ENCODE measurements around the gene ZBP1.

The ZBP1 gene, protein sequence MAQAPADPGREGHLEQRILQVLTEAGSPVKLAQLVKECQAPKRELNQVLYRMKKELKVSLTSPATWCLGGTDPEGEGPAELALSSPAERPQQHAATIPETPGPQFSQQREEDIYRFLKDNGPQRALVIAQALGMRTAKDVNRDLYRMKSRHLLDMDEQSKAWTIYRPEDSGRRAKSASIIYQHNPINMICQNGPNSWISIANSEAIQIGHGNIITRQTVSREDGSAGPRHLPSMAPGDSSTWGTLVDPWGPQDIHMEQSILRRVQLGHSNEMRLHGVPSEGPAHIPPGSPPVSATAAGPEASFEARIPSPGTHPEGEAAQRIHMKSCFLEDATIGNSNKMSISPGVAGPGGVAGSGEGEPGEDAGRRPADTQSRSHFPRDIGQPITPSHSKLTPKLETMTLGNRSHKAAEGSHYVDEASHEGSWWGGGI

DNA sequence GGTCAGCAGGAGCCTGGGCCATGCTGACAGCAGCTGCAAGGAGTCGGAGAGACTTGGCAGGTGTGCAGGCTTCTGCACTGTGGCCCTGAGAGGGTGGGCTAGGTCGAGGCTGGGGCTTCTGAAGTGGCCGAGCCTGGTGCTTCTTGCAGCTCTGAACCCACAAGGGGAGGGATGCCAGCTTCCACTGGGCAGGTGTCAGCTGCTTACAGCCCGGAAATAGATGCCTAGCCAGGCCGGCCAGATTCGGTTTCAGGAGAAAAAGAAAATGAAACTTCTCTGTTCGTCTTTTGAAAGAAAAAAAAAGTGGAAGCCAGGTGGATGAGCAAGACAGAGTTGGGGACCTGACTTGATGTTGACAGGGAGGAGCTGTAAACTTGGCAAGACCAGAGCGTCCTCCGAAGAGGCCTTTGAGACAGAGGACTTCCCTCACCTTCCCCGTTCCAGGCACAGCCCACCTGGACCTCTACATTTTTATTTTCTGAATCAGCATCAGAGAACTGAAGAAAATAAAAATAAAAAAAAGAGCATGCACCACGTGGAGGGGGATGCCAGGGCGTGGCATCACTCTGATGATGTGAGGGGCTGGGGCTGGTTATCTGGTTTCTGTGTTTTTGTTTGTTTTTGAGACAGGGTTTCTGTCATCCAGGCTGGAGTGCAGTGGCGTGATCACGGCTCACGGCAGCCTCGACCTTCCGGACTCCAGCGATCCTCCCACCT, at the start of gene ZBP1:
Gene ZBP1 (minus strand): TSS at position 153 of the 717 bp plus-strand sequence. CDS start 131 bp downstream, at position 22.
- TF ChIP-seq, protein P1, sequence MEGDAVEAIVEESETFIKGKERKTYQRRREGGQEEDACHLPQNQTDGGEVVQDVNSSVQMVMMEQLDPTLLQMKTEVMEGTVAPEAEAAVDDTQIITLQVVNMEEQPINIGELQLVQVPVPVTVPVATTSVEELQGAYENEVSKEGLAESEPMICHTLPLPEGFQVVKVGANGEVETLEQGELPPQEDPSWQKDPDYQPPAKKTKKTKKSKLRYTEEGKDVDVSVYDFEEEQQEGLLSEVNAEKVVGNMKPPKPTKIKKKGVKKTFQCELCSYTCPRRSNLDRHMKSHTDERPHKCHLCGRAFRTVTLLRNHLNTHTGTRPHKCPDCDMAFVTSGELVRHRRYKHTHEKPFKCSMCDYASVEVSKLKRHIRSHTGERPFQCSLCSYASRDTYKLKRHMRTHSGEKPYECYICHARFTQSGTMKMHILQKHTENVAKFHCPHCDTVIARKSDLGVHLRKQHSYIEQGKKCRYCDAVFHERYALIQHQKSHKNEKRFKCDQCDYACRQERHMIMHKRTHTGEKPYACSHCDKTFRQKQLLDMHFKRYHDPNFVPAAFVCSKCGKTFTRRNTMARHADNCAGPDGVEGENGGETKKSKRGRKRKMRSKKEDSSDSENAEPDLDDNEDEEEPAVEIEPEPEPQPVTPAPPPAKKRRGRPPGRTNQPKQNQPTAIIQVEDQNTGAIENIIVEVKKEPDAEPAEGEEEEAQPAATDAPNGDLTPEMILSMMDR (IDR thresholded peaks at IDR 0.05): no peak

DNA sequence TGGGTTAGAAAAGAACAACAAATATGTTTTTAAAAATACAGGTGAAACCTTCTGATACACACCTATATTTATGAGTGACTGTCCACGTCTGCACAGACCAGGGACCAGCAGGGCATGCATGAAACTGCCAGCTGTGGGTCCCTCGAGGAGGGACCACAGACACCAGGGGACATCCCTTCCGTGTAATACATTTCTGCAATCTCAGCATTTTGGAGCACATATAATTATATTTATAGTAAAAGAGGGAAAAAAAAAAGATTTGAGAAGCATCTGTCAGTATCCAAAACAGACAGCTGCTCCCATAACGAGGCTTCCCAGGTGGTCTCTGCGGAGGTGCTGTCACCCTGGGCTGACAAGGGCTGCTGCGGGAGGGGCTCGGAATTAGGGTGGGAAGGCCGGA, 49.4 kb upstream of the ZBP1 start:
- TF ChIP-seq, protein P1 (IDR thresholded peaks at IDR 0.05): no peak

DNA sequence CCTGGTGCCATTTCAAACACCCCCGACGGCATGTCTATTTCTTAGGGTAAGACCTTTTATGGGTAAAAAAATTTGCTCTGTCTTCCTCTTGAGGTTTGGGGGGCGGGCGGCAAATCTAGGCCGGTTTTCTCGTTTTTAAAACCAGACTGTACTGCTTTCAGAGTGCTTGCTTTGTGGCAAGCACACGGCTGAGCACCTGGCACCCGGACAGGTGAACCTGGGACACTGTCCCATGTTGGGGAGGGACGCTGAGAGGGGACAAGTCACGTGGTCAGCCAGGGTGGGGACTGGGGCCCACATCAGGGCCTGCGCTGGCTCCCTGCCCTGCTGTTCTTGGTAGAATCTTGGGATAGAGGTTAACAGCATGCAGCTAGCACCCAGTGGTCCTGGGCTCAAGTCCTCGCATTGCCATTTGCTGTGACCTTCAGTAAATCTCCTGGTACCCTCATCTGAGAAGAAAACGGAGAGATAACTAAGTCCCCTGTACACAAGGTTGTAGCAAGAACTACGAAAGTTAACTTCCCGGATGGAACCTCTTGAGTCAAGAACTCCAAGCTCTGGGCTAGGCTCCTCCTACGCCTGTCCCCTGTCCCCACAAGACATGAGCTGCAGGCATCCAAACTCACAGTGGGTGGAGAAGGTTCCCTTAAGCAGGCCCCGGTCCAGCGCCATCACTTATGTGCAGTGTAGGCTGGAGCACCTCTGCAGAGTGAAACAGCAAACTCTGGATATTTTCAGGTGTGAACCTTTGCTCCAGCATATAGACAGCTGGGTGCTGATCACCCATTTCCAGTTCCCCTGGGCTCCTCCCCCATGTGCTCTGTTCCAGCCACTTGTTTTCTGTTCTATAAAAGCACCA, 47.9 kb upstream of the ZBP1 start:
- TF ChIP-seq, protein P1 (IDR thresholded peaks at IDR 0.05): no peak

DNA sequence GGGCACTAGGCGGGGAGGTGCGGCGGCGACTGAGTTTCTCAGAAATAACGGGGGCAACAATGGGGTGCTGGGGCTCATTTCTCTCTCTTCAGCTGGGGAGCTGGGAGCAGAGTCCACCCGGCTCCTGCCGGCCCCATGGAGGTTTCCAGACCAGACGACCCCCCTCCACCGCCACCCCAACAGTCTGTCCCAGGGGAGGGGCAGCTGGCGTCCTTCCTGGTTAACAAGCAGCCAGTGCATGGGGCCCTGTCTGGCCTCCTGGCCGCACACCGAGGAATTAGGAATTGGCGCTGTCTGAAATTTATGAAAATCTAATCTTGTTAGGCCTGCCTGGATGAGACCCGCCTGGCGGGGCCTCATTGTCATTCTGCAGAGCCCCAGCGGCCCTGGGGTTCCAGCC, 47.2 kb upstream of the ZBP1 start:
- TF ChIP-seq, protein P1 (IDR thresholded peaks at IDR 0.05): no peak

DNA sequence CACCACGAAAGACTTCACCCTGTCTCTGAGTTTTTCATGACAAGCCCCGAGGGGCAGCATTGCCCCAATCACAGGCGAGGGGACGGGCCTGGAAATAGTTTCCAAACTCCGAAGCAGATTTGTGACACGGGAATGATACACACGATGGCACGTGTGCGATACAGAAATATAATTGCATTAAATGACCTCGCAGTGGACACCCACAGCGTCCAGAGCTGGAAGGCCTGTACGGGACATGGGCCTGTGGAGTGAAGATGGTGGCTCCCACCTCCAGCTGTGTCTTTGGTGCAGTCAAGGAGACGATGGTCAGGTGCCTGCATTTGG, 46.6 kb upstream of the ZBP1 start:
- TF ChIP-seq, protein P1 (IDR thresholded peaks at IDR 0.05): no peak

DNA sequence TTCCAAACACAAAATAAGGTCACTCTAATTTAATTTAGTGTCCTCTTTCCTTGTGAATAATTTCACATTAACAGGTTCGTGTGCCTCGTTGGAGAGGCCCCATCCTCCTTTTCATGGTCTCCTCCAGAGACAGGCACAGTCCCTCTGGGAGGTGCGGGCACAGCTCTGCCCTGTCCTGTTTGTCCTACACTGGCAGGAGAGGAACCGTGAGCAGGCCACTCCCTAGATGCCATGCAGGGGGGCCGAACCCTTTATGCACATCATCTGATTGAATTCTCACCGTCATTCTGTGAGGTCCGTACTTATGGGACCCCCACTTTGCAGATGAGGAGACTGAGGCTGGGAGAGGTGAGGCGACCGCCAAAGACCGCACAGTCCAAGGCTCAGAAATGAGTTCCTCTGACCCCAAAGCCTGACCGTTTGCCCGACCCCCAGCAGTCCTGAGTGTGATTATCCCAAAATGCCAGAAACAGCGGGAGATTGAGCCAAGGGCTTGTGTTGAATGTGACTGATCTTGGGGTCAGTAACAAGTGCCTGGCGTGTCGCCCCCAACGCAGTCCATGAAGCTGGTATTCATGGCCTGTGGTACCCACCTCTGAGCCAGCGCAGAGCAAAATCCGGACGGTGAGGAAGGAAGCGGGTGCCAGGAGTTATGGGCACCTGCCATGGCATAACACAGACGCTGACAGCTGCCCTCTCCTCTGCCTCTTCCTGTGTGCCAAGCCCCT, 46.0 kb upstream of the ZBP1 start:
- TF ChIP-seq, protein P1 (IDR thresholded peaks at IDR 0.05): no peak

DNA sequence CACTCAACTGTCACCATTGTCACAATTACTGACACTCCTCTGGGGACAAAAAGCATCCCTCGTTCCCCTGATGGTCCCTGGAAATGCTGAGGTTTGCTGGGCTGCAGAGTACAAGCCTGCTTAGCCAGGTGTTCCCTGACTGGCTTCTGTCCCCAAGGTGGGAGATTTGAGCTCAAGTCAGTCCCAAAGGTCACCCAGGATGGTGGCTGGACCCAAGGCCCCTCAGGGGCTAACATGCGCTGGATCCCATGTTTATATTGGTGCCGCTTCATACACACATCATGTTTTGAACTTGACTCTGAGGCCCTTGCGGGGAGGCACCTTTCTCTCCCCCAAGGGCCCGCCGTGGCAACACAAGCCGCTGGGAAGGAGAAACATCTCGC, 45.4 kb upstream of the ZBP1 start:
- TF ChIP-seq, protein P1 (IDR thresholded peaks at IDR 0.05): no peak

Data from LNCAP (cell line).